PC-3 (cell line): Measurements from ENCODE around the gene TMEM129.

ENCODE experiments used
- CTCF ChIP-seq: fragments of 300-600 bp; sonication (generic); conservative IDR thresholded peaks from 2 replicates; pipeline ENCODE4 v1.5.1; 2017; ENCODE audit warnings: antibody characterized with exemption, low read depth, mild to moderate bottlenecking, low read length
- EZH2phosphoT487 ChIP-seq: fragments of 300-600 bp; sonication (generic); IDR thresholded peaks from 2 replicates; pipeline ENCODE4 v1.6.1; 2018; ENCODE audit warnings: mild to moderate bottlenecking, antibody characterized with exemption, low read length, borderline replicate concordance

- TF ChIP-seq CTCF (no peak), EZH2phosphoT487 (no peak)
These were observed 45.4 kb downstream of the TMEM129 start for GRCh38 chr4:1675802-1676137.
